HFFc6 (cell line): ENCODE data around the gene ARPC2. TPM values are rescaled to one million over a fixed set of nuclear protein-coding genes. Genes with fewer than 3 reads are reported as not detected.

Source experiments
- DNase-seq: peaks from one replicate; pipeline ENCODE4 v3.0.0-alpha.2; 2018
- H3K27ac Mint-ChIP-seq: 2 replicates; pipeline ENCODE4 v1.8.0; 2020; ENCODE audit warnings: mild to moderate bottlenecking, mixed read lengths
- H3K27me3 Mint-ChIP-seq: 2 replicates; pipeline ENCODE4 v1.8.0; 2021; ENCODE audit warnings: mild to moderate bottlenecking, moderate library complexity, mixed read lengths; ENCODE audit not compliant: insufficient read depth
- H3K36me3 Mint-ChIP-seq: 2 replicates; pipeline ENCODE4 v1.8.0; 2021; ENCODE audit warnings: low read depth, mixed read lengths
- H3K4me1 Mint-ChIP-seq: 2 replicates; pipeline ENCODE4 v1.8.0; 2020; ENCODE audit warnings: low read depth, mixed read lengths
- H3K4me3 Mint-ChIP-seq: 2 replicates; pipeline ENCODE4 v1.8.0; 2020; ENCODE audit warnings: mild to moderate bottlenecking, moderate library complexity, mixed read lengths
- H3K9me3 Mint-ChIP-seq: 2 replicates; pipeline ENCODE4 v1.8.0; 2020; ENCODE audit warnings: mild to moderate bottlenecking, mixed read lengths
- total RNA-seq, 6 experiments: library from RNA; stranded (reverse); fragmentation: NEBNext Ultra II Directional; extraction: Animal tissue kit (Norgen Biotek cat#: 25700); gene quantifications; 2 replicates in 1 of 6; 3 replicates in 5 of 6; pipeline ENCODE4 v1.2.3, GENCODE V29; 2021
- TF ChIP-seq, protein P1 (sequence below): fragments of 200-600 bp; sonication (generic); IDR thresholded peaks from 2 replicates; pipeline ENCODE4 v1.5.0; 2021; ENCODE audit warnings: antibody characterized with exemption, mild to moderate bottlenecking

Gene ARPC2
- total RNA-seq, 6 experiments from 2014 or later, result 458 to 516 (median 500) TPM

DNA sequence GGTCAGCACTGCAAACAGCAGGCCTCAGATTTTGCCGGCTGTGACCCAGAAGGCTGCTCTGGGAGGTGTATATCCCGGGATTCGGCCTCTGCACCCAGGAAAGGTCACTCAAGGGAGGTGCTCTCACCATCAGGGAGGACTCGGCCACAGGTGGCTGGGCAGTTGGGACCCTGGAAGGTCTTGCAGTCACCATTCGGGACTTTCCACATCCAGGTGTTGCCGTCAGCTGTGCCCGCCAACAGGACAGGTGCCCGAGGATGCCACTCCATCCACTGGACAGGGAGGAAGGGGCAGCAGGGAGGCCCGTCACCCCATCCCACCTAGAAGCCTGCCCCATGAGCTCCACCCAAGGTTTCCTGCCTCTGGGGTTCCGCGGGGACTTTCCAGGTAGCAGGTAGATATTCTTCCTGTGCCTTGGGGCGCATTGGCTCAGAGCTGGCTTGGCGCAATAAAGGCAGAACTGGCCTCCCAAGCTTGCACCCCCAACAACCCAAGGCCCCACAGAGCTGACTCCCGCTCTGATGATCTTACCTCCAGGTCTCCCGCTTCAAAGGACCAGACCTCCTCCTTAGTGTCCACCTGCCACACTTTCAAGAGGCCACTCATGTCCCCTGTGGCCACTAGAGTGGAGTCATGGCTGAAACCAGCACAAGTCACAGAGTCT is 49.5 kb downstream of the ARPC2 start:
- H3K9me3 Mint-ChIP-seq, result no peaks in the 10 kb centered on the region
- H3K4me3 Mint-ChIP-seq, result no peak overlapping the region
- peaks cover 16% of the 10 kb centered on the region for H3K36me3 Mint-ChIP-seq
- no peak for DNase-seq
- H3K4me1 Mint-ChIP-seq, result peaks cover 13% of the 10 kb centered on the region
- H3K27me3 Mint-ChIP-seq, result peaks cover 3% of the 10 kb centered on the region; the same call in 1 of the 2 replicates
- TF ChIP-seq, protein P1, sequence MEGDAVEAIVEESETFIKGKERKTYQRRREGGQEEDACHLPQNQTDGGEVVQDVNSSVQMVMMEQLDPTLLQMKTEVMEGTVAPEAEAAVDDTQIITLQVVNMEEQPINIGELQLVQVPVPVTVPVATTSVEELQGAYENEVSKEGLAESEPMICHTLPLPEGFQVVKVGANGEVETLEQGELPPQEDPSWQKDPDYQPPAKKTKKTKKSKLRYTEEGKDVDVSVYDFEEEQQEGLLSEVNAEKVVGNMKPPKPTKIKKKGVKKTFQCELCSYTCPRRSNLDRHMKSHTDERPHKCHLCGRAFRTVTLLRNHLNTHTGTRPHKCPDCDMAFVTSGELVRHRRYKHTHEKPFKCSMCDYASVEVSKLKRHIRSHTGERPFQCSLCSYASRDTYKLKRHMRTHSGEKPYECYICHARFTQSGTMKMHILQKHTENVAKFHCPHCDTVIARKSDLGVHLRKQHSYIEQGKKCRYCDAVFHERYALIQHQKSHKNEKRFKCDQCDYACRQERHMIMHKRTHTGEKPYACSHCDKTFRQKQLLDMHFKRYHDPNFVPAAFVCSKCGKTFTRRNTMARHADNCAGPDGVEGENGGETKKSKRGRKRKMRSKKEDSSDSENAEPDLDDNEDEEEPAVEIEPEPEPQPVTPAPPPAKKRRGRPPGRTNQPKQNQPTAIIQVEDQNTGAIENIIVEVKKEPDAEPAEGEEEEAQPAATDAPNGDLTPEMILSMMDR, result no peak
- H3K27ac Mint-ChIP-seq, result no peak overlapping the region

DNA sequence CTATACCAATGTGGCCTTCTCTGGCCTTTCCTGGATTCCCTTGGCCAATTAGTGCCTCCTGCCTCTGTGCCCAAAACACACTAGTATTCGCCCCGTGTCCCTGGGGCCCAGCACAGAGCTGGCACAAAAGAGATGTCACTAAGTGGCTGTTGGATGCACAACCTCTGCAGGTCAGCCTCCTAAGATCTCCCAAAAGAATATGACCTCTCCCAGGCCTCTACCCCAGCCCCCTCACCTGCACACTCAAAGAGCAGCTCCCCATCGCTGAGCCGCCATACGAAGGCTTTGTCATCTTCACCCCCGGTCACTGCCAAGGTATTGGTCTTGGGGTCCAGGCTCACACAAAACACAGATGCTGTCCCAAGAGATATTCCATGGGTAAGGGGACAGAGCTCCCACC is 50.3 kb downstream of the ARPC2 start:
- no peak for DNase-seq
- Mint-ChIP-seq H3K36me3 (peaks cover 16% of the 10 kb centered on the region), H3K27me3 (peaks cover 5% of the 10 kb centered on the region; the same call in 1 of the 2 replicates), H3K4me1 (peaks cover 21% of the 10 kb centered on the region), H3K9me3 (no peaks in the 10 kb centered on the region), H3K4me3 (no peak overlapping the region), H3K27ac (peak overlapping the region; percentile 36; the same call in 1 of the 2 replicates)
- TF ChIP-seq, protein P1, result no peak

DNA sequence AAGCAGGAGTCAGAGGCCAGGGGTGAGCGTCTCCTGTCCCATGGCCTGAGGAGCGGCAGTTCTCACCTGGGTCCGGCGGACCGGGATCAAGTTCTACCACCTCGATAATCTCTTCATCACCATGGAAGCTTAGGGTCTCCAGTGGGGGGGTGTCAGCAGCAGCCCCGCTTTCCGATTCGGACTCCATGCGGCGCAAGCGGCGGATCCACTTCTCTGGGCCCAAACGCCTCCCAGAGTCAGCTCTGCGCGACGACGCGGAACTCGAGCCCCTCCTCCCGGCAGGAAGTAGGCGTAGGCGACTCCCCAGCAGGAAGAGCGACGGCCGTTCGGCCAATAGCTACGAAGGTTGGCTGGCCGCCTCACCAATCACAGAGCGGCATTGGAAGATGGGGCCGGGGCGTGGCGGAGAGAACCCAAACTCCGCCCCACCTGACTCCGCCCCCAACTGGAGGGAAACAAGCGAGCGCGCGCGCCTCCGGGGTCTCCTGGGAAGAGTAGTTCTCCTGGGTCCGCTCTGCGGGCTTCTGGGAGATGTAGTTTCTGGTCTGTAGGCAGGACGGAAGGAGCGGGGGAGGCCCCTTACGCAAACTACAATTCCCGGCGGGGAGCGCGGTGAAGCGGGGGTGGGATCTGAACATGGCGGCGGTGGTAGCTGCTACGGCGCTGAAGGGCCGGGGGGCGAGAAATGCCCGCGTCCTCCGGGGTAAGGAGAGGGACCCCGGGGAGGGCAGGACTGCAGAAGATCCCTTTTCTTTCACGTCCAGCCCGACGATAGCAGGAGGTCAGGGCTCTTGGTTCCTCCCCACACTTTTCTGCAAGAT is 53.1 kb downstream of the ARPC2 start, which contains the start of the genes AAMP and PNKD:
AAMP (minus strand) TSS at position 238 of the 821 bp plus-strand sequence; CDS start at position 187, 51 bp downstream.
PNKD (plus strand) TSS at position 620 of the 821 bp plus-strand sequence; CDS start at position 637, 17 bp downstream.
- H3K27me3 Mint-ChIP-seq, result peaks cover 5% of the 10 kb centered on the region; the same call in 1 of the 2 replicates
- TF ChIP-seq, protein P1, result peak; percentile 53
- H3K36me3 Mint-ChIP-seq, result peaks cover 13% of the 10 kb centered on the region; the same call in 1 of the 2 replicates

DNA sequence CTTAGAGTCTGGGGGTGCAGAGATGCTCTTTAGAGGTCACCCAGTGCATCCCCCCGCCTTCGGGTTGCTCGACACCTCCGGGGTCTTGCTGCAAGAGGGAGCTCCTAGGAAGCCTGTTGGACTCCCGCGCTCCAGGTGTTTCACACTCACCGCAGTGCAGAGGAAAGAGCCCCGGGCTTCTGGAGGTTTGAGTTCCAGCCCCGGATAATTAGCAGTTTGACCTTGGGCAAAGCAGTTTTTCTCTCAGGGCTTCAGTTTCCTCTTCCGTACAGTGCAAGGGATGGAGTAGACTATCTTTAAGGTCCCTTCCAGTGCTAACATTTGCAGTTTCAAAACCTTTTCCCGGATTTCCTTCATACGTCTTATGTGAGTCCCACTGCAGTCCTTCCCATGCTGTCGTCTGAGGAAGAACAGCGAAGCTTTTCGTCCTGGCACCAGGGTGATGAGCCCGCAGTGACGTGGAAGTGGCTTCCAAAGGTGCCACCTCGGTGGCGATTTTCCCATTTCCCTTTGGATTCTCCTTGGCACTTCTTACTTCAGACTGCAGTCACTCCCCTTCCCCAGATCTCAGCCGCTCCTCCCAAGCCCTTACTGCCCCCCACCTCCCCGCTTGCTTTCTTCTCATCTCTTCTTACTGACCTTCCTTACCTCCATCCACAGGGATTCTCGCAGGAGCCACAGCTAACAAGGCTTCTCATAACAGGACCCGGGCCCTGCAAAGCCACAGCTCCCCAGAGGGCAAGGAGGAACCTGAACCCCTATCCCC is 53.9 kb downstream of the ARPC2 start:
- peak overlapping the region; percentile 79 for H3K27ac Mint-ChIP-seq
- peak; percentile 30 for DNase-seq
- H3K9me3 Mint-ChIP-seq, result no peaks in the 10 kb centered on the region
- TF ChIP-seq, protein P1, result no peak
- H3K4me3 Mint-ChIP-seq, result peak overlapping the region; percentile 90
- peaks cover 11% of the 10 kb centered on the region; the same call in 1 of the 2 replicates for H3K36me3 Mint-ChIP-seq
- H3K27me3 Mint-ChIP-seq, result peaks cover 5% of the 10 kb centered on the region; the same call in 1 of the 2 replicates
- peaks cover 35% of the 10 kb centered on the region for H3K4me1 Mint-ChIP-seq

More for the DNA sequence above, 53.1 kb downstream of the ARPC2 start, which contains the start of the genes AAMP and PNKD:
- DNase-seq, result peak; percentile 100
- H3K4me3 Mint-ChIP-seq, result peak within 1 kb of the TSS; percentile 90
- peaks cover 35% of the 10 kb centered on the region for H3K4me1 Mint-ChIP-seq
- H3K9me3 Mint-ChIP-seq, result no peaks in the 10 kb centered on the region
- H3K27ac Mint-ChIP-seq, result peak within 1 kb of the TSS; percentile 92

DNA sequence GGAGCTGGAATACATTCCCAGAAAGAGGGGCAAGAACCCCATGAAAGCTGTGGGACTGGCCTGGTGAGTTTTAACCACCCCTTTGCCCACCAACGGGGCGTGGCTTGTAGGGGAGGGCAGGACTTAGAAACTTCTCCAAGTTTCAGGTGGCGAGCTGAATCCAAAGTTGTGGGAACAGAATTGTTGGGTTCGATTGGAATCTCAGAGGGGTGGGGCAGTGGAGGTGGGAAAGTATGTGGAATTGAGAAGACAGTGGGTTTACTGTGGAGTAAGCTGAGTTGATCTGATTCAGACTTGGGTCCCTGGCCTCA is 54.5 kb downstream of the ARPC2 start:
- H3K4me1 Mint-ChIP-seq, result peaks cover 35% of the 10 kb centered on the region
- H3K4me3 Mint-ChIP-seq, result peak overlapping the region; percentile 90
- TF ChIP-seq, protein P1, result no peak
- H3K36me3 Mint-ChIP-seq, result peaks cover 9% of the 10 kb centered on the region; the same call in 1 of the 2 replicates
- H3K27me3 Mint-ChIP-seq, result peaks cover 5% of the 10 kb centered on the region; the same call in 1 of the 2 replicates
- peak overlapping the region; percentile 79 for H3K27ac Mint-ChIP-seq
- no peaks in the 10 kb centered on the region for H3K9me3 Mint-ChIP-seq
- no peak for DNase-seq
